ENCODE data around the gene GFOD1.

The GFOD1 gene

DNA sequence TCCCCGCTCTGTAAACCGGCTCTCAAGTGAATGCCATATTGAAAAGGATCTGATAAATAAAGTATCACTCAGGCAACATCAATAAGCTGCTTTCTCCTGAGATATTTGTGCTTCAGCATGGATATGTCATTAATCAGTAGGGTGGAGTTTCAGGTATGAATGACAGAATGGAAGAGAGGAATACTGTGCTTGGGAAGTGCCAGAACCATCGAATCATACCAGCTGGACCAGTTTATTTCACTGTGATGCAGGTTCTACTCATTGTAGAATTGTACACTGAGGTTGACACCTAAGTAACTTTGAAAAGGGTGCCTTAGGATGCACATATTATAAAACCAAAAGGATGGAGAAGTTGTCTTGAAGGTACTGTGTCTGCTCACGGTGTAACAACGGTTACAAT, 141.2 kb downstream of the GFOD1 start:
- no peak for DNase-seq (ENCODE audit: low read depth)
- no peak overlapping the region for H3K4me3 ChIP-seq (ENCODE audit: control insufficient read depth, low read depth, low read length)
- TF ChIP-seq, protein P1, sequence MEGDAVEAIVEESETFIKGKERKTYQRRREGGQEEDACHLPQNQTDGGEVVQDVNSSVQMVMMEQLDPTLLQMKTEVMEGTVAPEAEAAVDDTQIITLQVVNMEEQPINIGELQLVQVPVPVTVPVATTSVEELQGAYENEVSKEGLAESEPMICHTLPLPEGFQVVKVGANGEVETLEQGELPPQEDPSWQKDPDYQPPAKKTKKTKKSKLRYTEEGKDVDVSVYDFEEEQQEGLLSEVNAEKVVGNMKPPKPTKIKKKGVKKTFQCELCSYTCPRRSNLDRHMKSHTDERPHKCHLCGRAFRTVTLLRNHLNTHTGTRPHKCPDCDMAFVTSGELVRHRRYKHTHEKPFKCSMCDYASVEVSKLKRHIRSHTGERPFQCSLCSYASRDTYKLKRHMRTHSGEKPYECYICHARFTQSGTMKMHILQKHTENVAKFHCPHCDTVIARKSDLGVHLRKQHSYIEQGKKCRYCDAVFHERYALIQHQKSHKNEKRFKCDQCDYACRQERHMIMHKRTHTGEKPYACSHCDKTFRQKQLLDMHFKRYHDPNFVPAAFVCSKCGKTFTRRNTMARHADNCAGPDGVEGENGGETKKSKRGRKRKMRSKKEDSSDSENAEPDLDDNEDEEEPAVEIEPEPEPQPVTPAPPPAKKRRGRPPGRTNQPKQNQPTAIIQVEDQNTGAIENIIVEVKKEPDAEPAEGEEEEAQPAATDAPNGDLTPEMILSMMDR (conservative IDR thresholded peaks at IDR 0.05; ENCODE audit: control insufficient read depth, insufficient read depth, low read depth, low read length): no peak

DNA sequence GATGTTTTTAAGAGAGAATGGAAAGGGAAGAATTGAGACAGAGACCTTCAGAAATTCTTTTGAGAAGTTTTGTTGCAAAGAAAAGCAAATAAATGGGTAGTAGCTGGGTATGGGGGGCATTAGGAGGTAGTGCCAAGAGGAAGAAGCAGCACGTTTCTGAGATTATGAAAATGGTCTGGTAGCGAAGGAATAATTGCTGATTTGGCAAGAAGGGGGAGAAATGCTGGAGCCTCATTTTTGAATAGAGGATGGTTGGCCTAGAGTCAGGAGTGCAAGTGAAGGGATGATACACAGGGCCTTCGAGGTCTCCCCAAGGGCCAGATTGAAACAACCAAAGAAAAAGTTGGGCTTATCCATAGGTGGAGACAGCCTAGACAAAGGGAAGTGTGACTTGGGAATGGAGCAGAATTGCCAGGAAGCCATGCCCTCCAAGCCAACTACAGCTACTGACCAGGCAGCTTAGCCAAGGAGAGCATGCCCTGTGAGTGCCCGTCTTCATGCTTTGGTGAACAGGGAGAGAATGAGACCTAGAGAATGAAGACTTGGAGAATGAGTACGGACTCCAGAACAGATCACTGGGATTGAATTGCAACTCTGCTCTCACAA, 144.9 kb downstream of the GFOD1 start:
- TF ChIP-seq, protein P1 (conservative IDR thresholded peaks at IDR 0.05; ENCODE audit: control insufficient read depth, insufficient read depth, low read depth, low read length): no peak
- DNase-seq (ENCODE audit: low read depth): no peak
- no peak overlapping the region for H3K4me3 ChIP-seq (ENCODE audit: control insufficient read depth, low read depth, low read length)

DNA sequence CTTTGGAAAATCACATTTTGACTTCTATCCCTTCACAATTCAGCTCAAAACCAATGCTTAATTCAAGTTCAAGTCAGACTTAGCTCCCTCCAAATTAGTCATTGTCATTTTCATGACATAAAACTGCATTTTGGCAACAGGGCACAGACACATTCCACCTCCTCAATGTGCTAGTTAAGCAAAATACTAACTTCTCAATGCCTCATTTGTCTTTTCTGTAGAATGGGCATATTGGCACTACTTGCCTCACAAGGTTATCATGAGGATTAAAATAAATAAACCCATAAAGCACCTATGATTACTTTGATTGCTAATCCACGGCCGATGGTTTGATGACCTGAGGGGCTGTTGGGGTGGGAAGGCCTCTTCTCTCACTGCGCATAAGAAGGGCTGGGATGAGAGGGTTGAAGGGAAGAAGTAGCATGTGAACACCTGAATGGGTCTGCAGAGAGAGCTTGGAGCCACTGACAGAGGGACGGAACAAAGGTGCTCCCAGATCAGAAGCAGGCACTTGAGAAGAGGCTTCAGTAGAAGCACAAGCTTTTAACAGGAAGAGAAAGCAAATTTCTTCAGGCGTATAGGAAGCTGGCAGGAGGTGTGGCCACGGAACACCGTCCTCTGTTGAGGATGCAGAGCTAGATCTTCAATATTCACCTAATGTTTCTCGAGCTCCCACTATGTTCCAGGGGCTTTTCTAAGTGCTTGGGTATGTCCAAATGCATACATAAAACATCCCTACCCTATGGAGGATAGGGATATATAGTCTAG, 147.4 kb downstream of the GFOD1 start:
- TF ChIP-seq, protein P1 (conservative IDR thresholded peaks at IDR 0.05; ENCODE audit: control insufficient read depth, insufficient read depth, low read depth, low read length): no peak
- H3K4me3 ChIP-seq (ENCODE audit: control insufficient read depth, low read depth, low read length): no peak overlapping the region
- DNase-seq (ENCODE audit: low read depth): no peak

DNA sequence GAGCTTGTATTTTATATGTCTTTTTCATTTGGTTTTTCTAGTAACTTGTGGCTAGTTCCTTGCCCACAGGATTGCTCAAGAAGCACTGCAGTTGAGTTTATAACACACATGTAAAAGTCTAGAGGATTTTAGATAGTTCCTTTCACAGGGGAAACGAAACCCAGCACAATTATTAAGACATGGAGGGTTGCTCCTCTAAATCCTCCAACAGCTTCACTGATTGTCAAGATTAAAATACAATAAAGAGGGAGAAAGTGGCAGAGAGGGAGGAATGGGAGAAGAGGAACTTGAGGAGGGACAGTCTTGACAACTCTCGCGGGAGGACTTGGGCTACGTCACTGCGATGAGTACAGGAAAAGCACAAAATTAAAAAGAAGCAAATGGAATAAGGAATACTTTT, 149.4 kb downstream of the GFOD1 start:
- DNase-seq (ENCODE audit: low read depth): no peak
- no peak overlapping the region for H3K4me3 ChIP-seq (ENCODE audit: control insufficient read depth, low read depth, low read length)
- TF ChIP-seq, protein P1 (conservative IDR thresholded peaks at IDR 0.05; ENCODE audit: control insufficient read depth, insufficient read depth, low read depth, low read length): no peak

DNA sequence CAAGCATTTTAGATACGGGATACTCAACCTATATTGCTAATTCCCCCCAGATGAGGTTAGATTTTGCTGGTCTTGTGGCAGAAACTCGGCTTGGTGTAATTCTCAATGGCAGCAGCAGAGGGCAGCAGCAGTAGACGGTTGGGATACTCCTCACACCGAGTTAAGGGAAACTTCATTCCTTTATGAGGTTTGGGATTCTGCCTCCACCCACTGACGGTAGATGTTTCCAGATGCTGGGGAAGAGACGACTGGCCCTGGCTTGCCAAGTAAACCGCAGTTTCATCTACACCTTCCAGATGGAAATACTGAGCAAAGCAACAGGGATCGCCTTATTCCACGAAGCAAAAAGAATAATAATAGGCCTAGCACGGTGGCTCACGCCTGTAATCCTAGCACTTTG, 150.8 kb downstream of the GFOD1 start:
- DNase-seq (ENCODE audit: low read depth): peak; percentile 97
- TF ChIP-seq, protein P1 (conservative IDR thresholded peaks at IDR 0.05; ENCODE audit: control insufficient read depth, insufficient read depth, low read depth, low read length): peak; percentile 98
- H3K4me3 ChIP-seq (ENCODE audit: control insufficient read depth, low read depth, low read length): no peak overlapping the region

DNA sequence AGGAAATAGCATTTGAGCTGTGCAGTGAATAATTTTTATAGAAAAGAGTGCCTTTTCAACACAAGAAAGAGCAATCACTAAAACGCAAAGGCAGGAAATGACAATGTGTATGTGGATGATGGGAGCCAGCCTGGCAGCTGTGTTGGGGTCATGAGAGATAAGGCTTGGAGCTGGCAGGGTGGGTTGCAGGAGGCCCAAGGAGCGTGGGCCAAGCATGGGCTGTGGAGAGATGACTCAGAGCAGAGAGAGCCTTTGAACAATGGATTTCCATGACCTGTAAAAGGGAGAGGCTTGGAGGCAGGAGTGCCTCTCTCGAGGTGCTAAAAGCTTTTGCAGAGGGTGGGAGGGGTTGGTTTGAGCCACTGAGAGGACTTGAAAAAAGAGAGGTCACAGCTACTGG, 152.4 kb downstream of the GFOD1 start:
- H3K4me3 ChIP-seq (ENCODE audit: control insufficient read depth, low read depth, low read length): no peak overlapping the region
- TF ChIP-seq, protein P1 (conservative IDR thresholded peaks at IDR 0.05; ENCODE audit: control insufficient read depth, insufficient read depth, low read depth, low read length): no peak
- DNase-seq (ENCODE audit: low read depth): no peak

Measured in fibroblast of mammary gland (primary cell).